Liver (tissue), 3 donors: Measurements from ENCODE around the gene NUP160.

Experiments
- ATF3 ChIP-seq: IDR thresholded peaks from 2 replicates; pipeline ENCODE4 v1.6.1; 2016; ENCODE audit warnings: antibody characterized with exemption
- CTCF ChIP-seq: fragments of 150-350 bp; IDR thresholded peaks from 2 replicates; pipeline ENCODE4 v1.5.1; 2017; ENCODE audit warnings: improper control_type of control experiment, low read depth, low read length; ENCODE audit not compliant: missing input control
- EGR1 ChIP-seq, 2 donors: IDR thresholded peaks; 2 replicates each; pipeline ENCODE4 v1.6.1; 2016 to 2018; ENCODE audit warnings: antibody characterized with exemption in 2 of 2, low read depth in 2 of 2
- FOXA1 ChIP-seq: IDR thresholded peaks from 2 replicates; pipeline ENCODE4 v1.6.1; 2016; ENCODE audit warnings: antibody characterized with exemption
- JUND ChIP-seq, 2 donors: IDR thresholded peaks; 2 replicates each; pipeline ENCODE4 v1.6.1; 2016; ENCODE audit warnings: antibody characterized with exemption in 2 of 2
- RAD21 ChIP-seq, 2 donors: IDR thresholded peaks; 2 replicates each; pipeline ENCODE4 v1.6.1; 2016; ENCODE audit warnings: antibody characterized with exemption in 2 of 2, mild to moderate bottlenecking in 2 of 2
- RXRA ChIP-seq, 2 donors: IDR thresholded peaks; 2 replicates each; pipeline ENCODE4 v1.6.1; 2017 to 2018; ENCODE audit warnings: antibody characterized with exemption in 2 of 2, mild to moderate bottlenecking in 1 of 2
- SP1 ChIP-seq: IDR thresholded peaks from 2 replicates; pipeline ENCODE4 v1.6.1; 2018; ENCODE audit warnings: antibody characterized with exemption, mild to moderate bottlenecking
- TAF1 ChIP-seq: conservative IDR thresholded peaks from 2 replicates; pipeline ENCODE4 v1.6.1; 2016; ENCODE audit warnings: antibody characterized with exemption, mild to moderate bottlenecking
- YY1 ChIP-seq: IDR thresholded peaks from 2 replicates; pipeline ENCODE4 v1.6.1; 2016; ENCODE audit warnings: antibody characterized with exemption, mild to moderate bottlenecking
- TF ChIP-seq, protein P1 (sequence below): IDR thresholded peaks from 2 replicates; pipeline ENCODE4 v1.6.1; 2016; ENCODE audit warnings: antibody characterized with exemption
- TF ChIP-seq, protein P2 (sequence below): IDR thresholded peaks from 2 replicates; pipeline ENCODE4 v1.6.1; 2016; ENCODE audit warnings: antibody characterized with exemption, mild to moderate bottlenecking
- donor health status: healthy.
- donor health status: healthy.

- no peak for TF ChIP-seq TAF1
- no peak for TF ChIP-seq YY1
- no peak for TF ChIP-seq CTCF
- TF ChIP-seq, protein P1, sequence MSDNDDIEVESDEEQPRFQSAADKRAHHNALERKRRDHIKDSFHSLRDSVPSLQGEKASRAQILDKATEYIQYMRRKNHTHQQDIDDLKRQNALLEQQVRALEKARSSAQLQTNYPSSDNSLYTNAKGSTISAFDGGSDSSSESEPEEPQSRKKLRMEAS = no peak
- no peak for TF ChIP-seq JUND (IDR thresholded peaks at IDR 0.05)
- TF ChIP-seq ATF3 = no peak
- TF ChIP-seq RAD21 (IDR thresholded peaks at IDR 0.05) = no peak
- TF ChIP-seq EGR1 (IDR thresholded peaks at IDR 0.05; ENCODE audit: low read depth in 2 of 2) = no peak
- TF ChIP-seq RXRA (IDR thresholded peaks at IDR 0.05) = no peak
- TF ChIP-seq, protein P2, sequence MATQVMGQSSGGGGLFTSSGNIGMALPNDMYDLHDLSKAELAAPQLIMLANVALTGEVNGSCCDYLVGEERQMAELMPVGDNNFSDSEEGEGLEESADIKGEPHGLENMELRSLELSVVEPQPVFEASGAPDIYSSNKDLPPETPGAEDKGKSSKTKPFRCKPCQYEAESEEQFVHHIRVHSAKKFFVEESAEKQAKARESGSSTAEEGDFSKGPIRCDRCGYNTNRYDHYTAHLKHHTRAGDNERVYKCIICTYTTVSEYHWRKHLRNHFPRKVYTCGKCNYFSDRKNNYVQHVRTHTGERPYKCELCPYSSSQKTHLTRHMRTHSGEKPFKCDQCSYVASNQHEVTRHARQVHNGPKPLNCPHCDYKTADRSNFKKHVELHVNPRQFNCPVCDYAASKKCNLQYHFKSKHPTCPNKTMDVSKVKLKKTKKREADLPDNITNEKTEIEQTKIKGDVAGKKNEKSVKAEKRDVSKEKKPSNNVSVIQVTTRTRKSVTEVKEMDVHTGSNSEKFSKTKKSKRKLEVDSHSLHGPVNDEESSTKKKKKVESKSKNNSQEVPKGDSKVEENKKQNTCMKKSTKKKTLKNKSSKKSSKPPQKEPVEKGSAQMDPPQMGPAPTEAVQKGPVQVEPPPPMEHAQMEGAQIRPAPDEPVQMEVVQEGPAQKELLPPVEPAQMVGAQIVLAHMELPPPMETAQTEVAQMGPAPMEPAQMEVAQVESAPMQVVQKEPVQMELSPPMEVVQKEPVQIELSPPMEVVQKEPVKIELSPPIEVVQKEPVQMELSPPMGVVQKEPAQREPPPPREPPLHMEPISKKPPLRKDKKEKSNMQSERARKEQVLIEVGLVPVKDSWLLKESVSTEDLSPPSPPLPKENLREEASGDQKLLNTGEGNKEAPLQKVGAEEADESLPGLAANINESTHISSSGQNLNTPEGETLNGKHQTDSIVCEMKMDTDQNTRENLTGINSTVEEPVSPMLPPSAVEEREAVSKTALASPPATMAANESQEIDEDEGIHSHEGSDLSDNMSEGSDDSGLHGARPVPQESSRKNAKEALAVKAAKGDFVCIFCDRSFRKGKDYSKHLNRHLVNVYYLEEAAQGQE = no peak
- no peak for TF ChIP-seq FOXA1
- no peak for TF ChIP-seq SP1
Measured at GRCh38 chr11:47791774-47792430, 56.2 kb downstream of the NUP160 start.
